ENCODE results near the gene RGS6. TPM values are rescaled to one million over a fixed set of nuclear protein-coding genes. Genes with fewer than 3 reads are reported as not detected.

Gene RGS6
- total RNA-seq, 1 donor from 2014 or later: 2.0 TPM

DNA sequence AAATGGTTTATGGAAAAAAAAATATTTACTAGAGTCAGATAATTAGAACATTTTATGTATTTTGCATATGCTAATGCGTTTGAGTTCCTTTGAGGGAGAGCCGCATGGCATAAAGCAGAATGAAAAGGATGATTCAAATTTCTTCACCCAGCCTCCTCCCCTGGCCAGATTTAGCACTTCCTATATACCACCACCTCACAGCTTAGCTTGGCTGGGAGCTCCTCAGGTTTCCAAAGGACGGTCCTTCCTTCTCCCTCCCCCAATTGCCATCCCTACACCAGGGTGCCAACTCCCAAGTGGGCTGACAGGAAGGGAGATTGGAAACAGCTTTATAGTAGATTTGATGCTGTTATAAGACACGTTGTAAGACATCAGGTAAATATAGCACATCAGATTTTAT, 157.4 kb downstream of the RGS6 start:
- H3K4me3 Mint-ChIP-seq: no peak overlapping the region
- TF ChIP-seq, protein P1, sequence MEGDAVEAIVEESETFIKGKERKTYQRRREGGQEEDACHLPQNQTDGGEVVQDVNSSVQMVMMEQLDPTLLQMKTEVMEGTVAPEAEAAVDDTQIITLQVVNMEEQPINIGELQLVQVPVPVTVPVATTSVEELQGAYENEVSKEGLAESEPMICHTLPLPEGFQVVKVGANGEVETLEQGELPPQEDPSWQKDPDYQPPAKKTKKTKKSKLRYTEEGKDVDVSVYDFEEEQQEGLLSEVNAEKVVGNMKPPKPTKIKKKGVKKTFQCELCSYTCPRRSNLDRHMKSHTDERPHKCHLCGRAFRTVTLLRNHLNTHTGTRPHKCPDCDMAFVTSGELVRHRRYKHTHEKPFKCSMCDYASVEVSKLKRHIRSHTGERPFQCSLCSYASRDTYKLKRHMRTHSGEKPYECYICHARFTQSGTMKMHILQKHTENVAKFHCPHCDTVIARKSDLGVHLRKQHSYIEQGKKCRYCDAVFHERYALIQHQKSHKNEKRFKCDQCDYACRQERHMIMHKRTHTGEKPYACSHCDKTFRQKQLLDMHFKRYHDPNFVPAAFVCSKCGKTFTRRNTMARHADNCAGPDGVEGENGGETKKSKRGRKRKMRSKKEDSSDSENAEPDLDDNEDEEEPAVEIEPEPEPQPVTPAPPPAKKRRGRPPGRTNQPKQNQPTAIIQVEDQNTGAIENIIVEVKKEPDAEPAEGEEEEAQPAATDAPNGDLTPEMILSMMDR (IDR thresholded peaks at IDR 0.05; ENCODE audit: unreplicated experiment): no peak
- H3K4me1 Mint-ChIP-seq: peaks cover 4% of the 10 kb centered on the region
- no peak overlapping the region for H3K27ac Mint-ChIP-seq
- DNase-seq (ENCODE audit: low spot score in 2 of 2, unreplicated experiment in 2 of 2): no peak
- peaks cover 38% of the 10 kb centered on the region for H3K27me3 Mint-ChIP-seq (ENCODE audit: low read depth)
- H3K36me3 Mint-ChIP-seq: no peaks in the 10 kb centered on the region
- H3K9me3 Mint-ChIP-seq: no peaks in the 10 kb centered on the region

GRCh38 chr14:72094844-72095582, 162.8 kb downstream of the RGS6 start:
- Mint-ChIP-seq H3K36me3 (no peaks in the 10 kb centered on the region), H3K27ac (no peak overlapping the region), H3K4me3 (no peak overlapping the region), H3K9me3 (no peaks in the 10 kb centered on the region), H3K4me1 (peaks cover 6% of the 10 kb centered on the region), H3K27me3 (ENCODE audit: low read depth) (peaks cover 45% of the 10 kb centered on the region)
- TF ChIP-seq, protein P1 (IDR thresholded peaks at IDR 0.05; ENCODE audit: unreplicated experiment): no peak
- no peak for DNase-seq (ENCODE audit: low spot score in 2 of 2, unreplicated experiment in 2 of 2)

DNA sequence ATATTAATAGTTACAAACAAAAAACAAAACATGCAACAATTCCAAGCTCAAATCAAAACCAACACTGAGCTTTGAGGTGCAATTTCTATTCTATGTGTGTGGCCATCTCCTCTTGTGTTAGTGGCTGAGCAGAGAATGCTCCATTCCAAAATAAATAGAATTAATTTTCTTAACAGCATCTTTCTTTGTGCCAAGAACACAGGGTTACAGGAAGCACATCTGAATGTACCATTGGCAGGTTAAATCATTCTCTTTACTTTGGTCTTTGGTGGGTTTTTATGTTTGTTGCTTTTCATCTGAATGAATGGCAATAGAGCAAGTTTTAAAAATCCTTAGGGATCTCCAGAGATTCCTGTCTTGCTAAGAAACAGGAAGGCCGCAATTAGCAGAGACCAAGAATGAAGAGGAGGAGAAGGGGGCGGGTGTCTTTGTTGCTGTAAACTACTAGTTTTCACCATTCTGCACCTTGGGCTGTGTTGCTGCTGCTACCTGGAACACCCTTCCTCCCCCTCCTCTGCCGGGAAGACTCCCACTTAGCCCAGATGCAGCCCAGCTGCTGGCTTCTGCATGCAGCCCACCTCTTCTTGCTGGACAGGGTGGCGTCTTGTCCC, 165.0 kb downstream of the RGS6 start:
- H3K4me1 Mint-ChIP-seq: peaks cover 6% of the 10 kb centered on the region
- H3K27ac Mint-ChIP-seq: no peak overlapping the region
- no peak for DNase-seq (ENCODE audit: low spot score in 2 of 2, unreplicated experiment in 2 of 2)
- TF ChIP-seq, protein P1 (IDR thresholded peaks at IDR 0.05; ENCODE audit: unreplicated experiment): no peak
- H3K36me3 Mint-ChIP-seq: no peaks in the 10 kb centered on the region
- no peaks in the 10 kb centered on the region for H3K9me3 Mint-ChIP-seq
- H3K4me3 Mint-ChIP-seq: no peak overlapping the region
- peaks cover 31% of the 10 kb centered on the region for H3K27me3 Mint-ChIP-seq (ENCODE audit: low read depth)

- peaks cover 28% of the 10 kb centered on the region for H3K27me3 Mint-ChIP-seq (ENCODE audit: low read depth)
- peaks cover 6% of the 10 kb centered on the region for H3K4me1 Mint-ChIP-seq
- DNase-seq (ENCODE audit: low spot score in 2 of 2, unreplicated experiment in 2 of 2): no peak
- no peak overlapping the region for H3K4me3 Mint-ChIP-seq
- H3K36me3 Mint-ChIP-seq: no peaks in the 10 kb centered on the region
- H3K9me3 Mint-ChIP-seq: no peaks in the 10 kb centered on the region
- H3K27ac Mint-ChIP-seq: no peak overlapping the region
- TF ChIP-seq, protein P1 (IDR thresholded peaks at IDR 0.05; ENCODE audit: unreplicated experiment): no peak
Measured at GRCh38 chr14:72098210-72098609, 166.0 kb downstream of the RGS6 start.

- DNase-seq (ENCODE audit: low spot score in 2 of 2, unreplicated experiment in 2 of 2): no peak
- peaks cover 2% of the 10 kb centered on the region for H3K4me1 Mint-ChIP-seq
Measured at GRCh38 chr14:72099566-72099965, 167.3 kb downstream of the RGS6 start.

More at GRCh38 chr14:72099566-72099965, 167.3 kb downstream of the RGS6 start:
- TF ChIP-seq, protein P1 (IDR thresholded peaks at IDR 0.05; ENCODE audit: unreplicated experiment): no peak
- Mint-ChIP-seq H3K4me3 (no peak overlapping the region), H3K27ac (no peak overlapping the region), H3K36me3 (no peaks in the 10 kb centered on the region), H3K27me3 (ENCODE audit: low read depth) (peaks cover 28% of the 10 kb centered on the region), H3K9me3 (no peaks in the 10 kb centered on the region)
